ENCODE measurements around the gene LPP. TPM values are rescaled to one million over a fixed set of nuclear protein-coding genes. Genes with fewer than 3 reads are reported as not detected.

The LPP gene
- total RNA-seq, 1 experiment from 2014 or later = 120 TPM

- Histone ChIP-seq H3K4me1 (peaks cover 51% of the 10 kb centered on the region), H3K9me3 (no peaks in the 10 kb centered on the region), H3K4me3 (ENCODE audit: low read depth, low read length) (no peak overlapping the region), H3K36me3 (ENCODE audit: control insufficient read depth, insufficient read depth, low read length) (peaks cover 2% of the 10 kb centered on the region; the same call in 1 of the 2 replicates), H3K27me3 (replicated peaks; ENCODE audit: control insufficient read depth, insufficient read depth, low read length) (no peaks in the 10 kb centered on the region)
- Mint-ChIP-seq H3K27ac (ENCODE audit: unreplicated experiment) (peak overlapping the region; percentile 53), H3K4me3 (ENCODE audit: unreplicated experiment) (no peak overlapping the region), H3K36me3 (ENCODE audit: insufficient read depth, unreplicated experiment) (peaks cover 22% of the 10 kb centered on the region), H3K4me1 (ENCODE audit: low read depth, unreplicated experiment) (peaks cover 8% of the 10 kb centered on the region), H3K9me3 (ENCODE audit: unreplicated experiment) (no peaks in the 10 kb centered on the region), H3K27me3 (ENCODE audit: insufficient read depth, unreplicated experiment) (no peaks in the 10 kb centered on the region)
- BruUV-seq (replicated peaks) = no TSS peak
- CTCF ChIA-PET = no interaction called here
- POLR2A ChIA-PET = interaction anchor here (0.7 kb wide), 1 partner anchor 39 kb away, joined by 3 read pairs; no protein-coding TSS in a partner anchor
- no peak for TF ChIP-seq CTCF (IDR thresholded peaks at IDR 0.05; ENCODE audit: insufficient read depth in 1 of 2, low read depth in 1 of 2, low read length in 1 of 2, severe bottlenecking in 1 of 2, unreplicated experiment in 1 of 2)
- intact Hi-C loops (cut with micrococcal nuclease; ENCODE audit: unreplicated experiment) = no loop called here
- DNase-seq = no peak
Measured at GRCh38 chr3:188262488-188262887, 108.5 kb downstream of the LPP start.

DNA sequence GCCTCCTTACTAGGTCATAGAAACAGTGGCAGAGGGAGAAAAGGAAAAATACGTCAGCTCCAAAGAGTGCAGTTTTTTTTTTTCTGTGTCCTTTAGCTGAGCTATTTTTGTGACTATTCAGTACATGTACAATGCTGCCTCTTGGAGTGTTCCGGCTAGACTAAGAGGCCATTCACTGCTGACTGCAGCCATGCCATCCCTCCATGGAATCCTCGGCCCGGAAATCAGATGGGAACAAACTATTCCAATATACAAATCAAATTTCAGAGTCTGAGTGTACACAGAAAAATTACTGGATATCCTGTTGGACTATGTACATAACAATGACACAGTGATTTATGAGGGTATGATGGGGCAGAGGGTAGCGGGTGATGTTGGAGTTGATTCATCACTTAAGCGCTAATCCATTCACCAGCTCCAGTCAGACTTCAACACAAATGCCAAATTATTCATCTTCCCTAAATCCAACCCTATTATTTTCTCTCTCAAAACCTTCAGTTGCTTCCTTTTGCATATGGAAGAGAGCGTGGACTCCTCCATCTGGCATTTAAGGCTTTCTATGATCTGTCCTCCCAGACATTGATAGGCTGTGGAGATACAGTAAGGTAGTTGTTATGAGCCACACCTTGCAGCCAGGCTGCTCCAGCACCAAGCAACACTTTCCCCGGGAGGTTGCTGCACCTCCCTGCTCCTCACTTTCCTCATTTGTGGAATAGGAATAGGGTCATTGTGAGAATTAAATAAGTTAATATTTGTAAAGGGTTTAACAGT lies 109.1 kb downstream of the LPP start:
- no peak for DNase-seq
- H3K4me3 Mint-ChIP-seq (ENCODE audit: unreplicated experiment) = no peak overlapping the region

More for the DNA sequence above, 109.1 kb downstream of the LPP start:
- ChIA-PET POLR2A (interaction anchor here (0.7 kb wide), 1 partner anchor 39 kb away, joined by 3 read pairs; no protein-coding TSS in a partner anchor), CTCF (no interaction called here)
- Histone ChIP-seq H3K9me3 (no peaks in the 10 kb centered on the region), H3K4me3 (ENCODE audit: low read depth, low read length) (no peak overlapping the region), H3K36me3 (ENCODE audit: control insufficient read depth, insufficient read depth, low read length) (peaks cover 2% of the 10 kb centered on the region; the same call in 1 of the 2 replicates), H3K27me3 (replicated peaks; ENCODE audit: control insufficient read depth, insufficient read depth, low read length) (no peaks in the 10 kb centered on the region), H3K4me1 (peaks cover 54% of the 10 kb centered on the region)
- H3K36me3 Mint-ChIP-seq (ENCODE audit: insufficient read depth, unreplicated experiment) = peaks cover 25% of the 10 kb centered on the region
- peaks cover 12% of the 10 kb centered on the region for H3K4me1 Mint-ChIP-seq (ENCODE audit: low read depth, unreplicated experiment)
- peak overlapping the region; percentile 53 for H3K27ac Mint-ChIP-seq (ENCODE audit: unreplicated experiment)
- no peaks in the 10 kb centered on the region for H3K9me3 Mint-ChIP-seq (ENCODE audit: unreplicated experiment)
- no TSS peak for BruUV-seq (replicated peaks)
- intact Hi-C loops (cut with micrococcal nuclease; ENCODE audit: unreplicated experiment) = no loop called here
- TF ChIP-seq CTCF (IDR thresholded peaks at IDR 0.05; ENCODE audit: insufficient read depth in 1 of 2, low read depth in 1 of 2, low read length in 1 of 2, severe bottlenecking in 1 of 2, unreplicated experiment in 1 of 2) = no peak
- no peaks in the 10 kb centered on the region for H3K27me3 Mint-ChIP-seq (ENCODE audit: insufficient read depth, unreplicated experiment)

Data from Caco-2 (cell line).